ENCODE results near the gene FSTL4.

The FSTL4 gene

GRCh38 chr5:133322743-133323142 lies 289.6 kb downstream of the FSTL4 start:
- DNase-seq (ENCODE audit: insufficient read length, low spot score) (no peak), FAIRE-seq (no peak)
- no peak for TF ChIP-seq CTCF (IDR thresholded peaks at IDR 0.05; ENCODE audit: insufficient read depth, missing control alignments)

- TF ChIP-seq CTCF (IDR thresholded peaks at IDR 0.05; ENCODE audit: insufficient read depth, missing control alignments), result no peak
- DNase-seq (ENCODE audit: insufficient read length, low spot score) (no peak), FAIRE-seq (no peak)
Observed at GRCh38 chr5:133321833-133322420, 290.4 kb downstream of the FSTL4 start.

- no peak for TF ChIP-seq CTCF (IDR thresholded peaks at IDR 0.05; ENCODE audit: insufficient read depth, missing control alignments)
- FAIRE-seq (no peak), DNase-seq (ENCODE audit: insufficient read length, low spot score) (no peak)
Observed at GRCh38 chr5:133321286-133321832, 291.0 kb downstream of the FSTL4 start.

- DNase-seq (ENCODE audit: insufficient read length, low spot score), result no peak
- no peak for TF ChIP-seq CTCF (IDR thresholded peaks at IDR 0.05; ENCODE audit: insufficient read depth, missing control alignments)
- FAIRE-seq, result no peak
Observed at GRCh38 chr5:133319905-133320520, 292.3 kb downstream of the FSTL4 start.

- FAIRE-seq (no peak), DNase-seq (ENCODE audit: insufficient read length, low spot score) (no peak)
- TF ChIP-seq CTCF (IDR thresholded peaks at IDR 0.05; ENCODE audit: insufficient read depth, missing control alignments), result no peak
Observed at GRCh38 chr5:133319244-133319643, 293.1 kb downstream of the FSTL4 start.

- no peak for TF ChIP-seq CTCF (IDR thresholded peaks at IDR 0.05; ENCODE audit: insufficient read depth, missing control alignments)
- DNase-seq (ENCODE audit: insufficient read length, low spot score) (no peak), FAIRE-seq (no peak)
Observed at GRCh38 chr5:133317558-133317957, 294.8 kb downstream of the FSTL4 start.

All from D721Med (cell line).